H1 (cell line): ENCODE results near the gene FRMPD1. TPM values are rescaled to one million over a fixed set of nuclear protein-coding genes. Genes with fewer than 3 reads are reported as not detected.

Source experiments
- MAX ChIP-seq: IDR thresholded peaks from 2 replicates; pipeline ENCODE4 v1.6.1; 2012; ENCODE audit warnings: inconsistent platforms
- RAD21 ChIP-seq, 2 experiments: IDR thresholded peaks in 1 of 2; conservative IDR thresholded peaks in 1 of 2; 2 replicates each; pipeline ENCODE4 v1.6.1; 2011; ENCODE audit warnings: low read depth in 2 of 2, low read length in 2 of 2, improper control_type of control experiment in 1 of 2, inconsistent platforms in 1 of 2, mild to moderate bottlenecking in 1 of 2, moderate library complexity in 1 of 2
- RFX5 ChIP-seq: IDR thresholded peaks from 2 replicates; pipeline ENCODE4 v1.6.1; 2011; ENCODE audit warnings: low read depth, low read length, improper control_type of control experiment, borderline replicate concordance
- SP2 ChIP-seq: IDR thresholded peaks from 2 replicates; pipeline ENCODE4 v1.6.1; 2012; ENCODE audit warnings: mild to moderate bottlenecking, low read length, inconsistent platforms
- SRF ChIP-seq: IDR thresholded peaks from 2 replicates; pipeline ENCODE4 v1.6.1; 2011; ENCODE audit warnings: mild to moderate bottlenecking, low read depth, low read length, moderate library complexity
- TAF7 ChIP-seq: optimal IDR thresholded peaks from 2 replicates; pipeline ENCODE3; 2011; ENCODE audit warnings: low read depth, mild to moderate bottlenecking, inconsistent platforms, low read length, moderate library complexity, borderline replicate concordance
- polyA plus RNA-seq, 7 experiments: library from polyadenylated mRNA; depleted of rRNA in 3 of 7; stranded (reverse) in 5 of 7; unstranded in 2 of 7; fragments of >200 nt in 5 of 7; fragments of 200-250 nt in 2 of 7; gene quantifications; 1 replicate in 5 of 7; 2 replicates in 1 of 7; 4 replicates in 1 of 7; pipeline versions ENCODE4 v1.2.1 to v1.2.3, GENCODE V29; 2011 to 2013; ENCODE audit warnings: missing spikeins in 2 of 7, mixed read lengths in 2 of 7
- total RNA-seq: library from RNA; stranded (reverse); fragmentation: NEBNext Ultra II Directional; extraction: Animal tissue kit (Norgen Biotek cat#: 25700); gene quantifications from 2 replicates; pipeline ENCODE4 v1.2.1, GENCODE V29; 2021

Gene FRMPD1
- total and polyA plus RNA-seq, 2 of the 8 experiments (the other 6 are each of a cell fraction or from before 2014, with no cell fraction given) = 0.27 to 0.32 TPM

GRCh38 chr9:37641331-37641730, 9.4 kb upstream of the FRMPD1 start (continued):
- TF ChIP-seq RAD21 (IDR thresholded peaks at IDR 0.05 in 1 of 2, conservative IDR thresholded peaks at IDR 0.05 in 1 of 2; ENCODE audit: low read depth in 2 of 2, low read length in 2 of 2) (no peak), TAF7 (no peak), SRF (no peak), RFX5 (no peak), SP2 (no peak), MAX (no peak)
